Activated naive CD8-positive, alpha-beta T cell treated with anti-CD3 and anti-CD28 coated beads, Interleukin-2, amount 50 U/mL, for 24 hours (primary cell): ENCODE data around the gene DNAJC8.

Source experiments
- ATAC-seq: fragments of 150-1000 bp; cut with Tn5 transposase; one replicate; pipeline ENCODE4 v1.10.0; 2021
- DNase-seq: peaks from one replicate; pipeline ENCODE4 v3.0.0; 2021
- H3K27ac Mint-ChIP-seq: one replicate; pipeline ENCODE4 v1.8.0; 2021; ENCODE audit warnings: mild to moderate bottlenecking, mixed read lengths
- H3K27me3 Mint-ChIP-seq: one replicate; pipeline ENCODE4 v1.8.0; 2021; ENCODE audit warnings: mixed read lengths
- H3K36me3 Mint-ChIP-seq: one replicate; pipeline ENCODE4 v1.8.0; 2021; ENCODE audit warnings: low read depth, mixed read lengths
- H3K4me1 Mint-ChIP-seq: one replicate; pipeline ENCODE4 v1.8.0; 2021; ENCODE audit warnings: mixed read lengths
- H3K4me3 Mint-ChIP-seq: one replicate; pipeline ENCODE4 v1.8.0; 2021; ENCODE audit warnings: mild to moderate bottlenecking, moderate library complexity, mixed read lengths
- H3K9me3 Mint-ChIP-seq: one replicate; pipeline ENCODE4 v1.8.0; 2021; ENCODE audit warnings: mixed read lengths

Gene DNAJC8, protein sequence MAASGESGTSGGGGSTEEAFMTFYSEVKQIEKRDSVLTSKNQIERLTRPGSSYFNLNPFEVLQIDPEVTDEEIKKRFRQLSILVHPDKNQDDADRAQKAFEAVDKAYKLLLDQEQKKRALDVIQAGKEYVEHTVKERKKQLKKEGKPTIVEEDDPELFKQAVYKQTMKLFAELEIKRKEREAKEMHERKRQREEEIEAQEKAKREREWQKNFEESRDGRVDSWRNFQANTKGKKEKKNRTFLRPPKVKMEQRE

DNA sequence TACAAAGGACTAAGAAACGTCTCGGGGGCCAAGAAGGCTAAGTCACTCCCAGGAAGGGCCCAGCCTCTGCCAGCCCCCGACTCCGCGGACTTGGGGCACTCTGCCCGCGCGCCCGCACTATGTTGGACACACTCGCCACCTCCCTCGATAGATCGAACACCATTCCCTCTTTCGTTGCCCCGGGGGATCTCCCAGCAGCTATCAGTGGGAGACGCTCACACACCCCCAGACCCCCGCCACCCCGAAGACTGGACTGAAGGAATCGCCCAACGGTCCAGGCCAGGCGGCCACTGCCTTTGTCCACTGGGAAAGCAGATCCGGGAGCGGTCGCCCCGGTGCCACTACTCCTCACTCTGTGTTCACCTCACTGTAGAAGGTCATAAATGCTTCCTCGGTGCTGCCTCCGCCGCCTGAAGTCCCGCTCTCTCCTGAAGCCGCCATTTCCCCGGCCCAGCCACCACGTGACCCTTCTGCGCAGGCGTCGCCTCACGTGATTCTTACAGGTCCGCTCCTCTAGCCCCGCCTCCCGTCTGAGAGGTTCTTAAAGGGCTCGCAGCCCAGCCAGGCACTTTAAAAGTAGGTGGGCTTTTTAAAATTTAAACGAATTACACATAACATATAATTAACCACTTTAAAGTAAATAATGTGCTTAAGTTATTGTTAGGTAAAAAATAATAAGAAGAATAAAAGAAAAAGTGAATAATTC, at the start of gene DNAJC8:
Gene DNAJC8, minus strand, starts transcription at position 472 of the 706 bp plus-strand sequence. Its CDS starts 31 bp downstream, at position 441.
- ATAC-seq (peak; percentile 67), DNase-seq (peak; percentile 98)
- no peaks in the 10 kb centered on the region for H3K9me3 Mint-ChIP-seq
- peak within 1 kb of the TSS; percentile 97 for H3K4me3 Mint-ChIP-seq
- peaks cover 2% of the 10 kb centered on the region for H3K27me3 Mint-ChIP-seq
- peaks cover 21% of the 10 kb centered on the region for H3K36me3 Mint-ChIP-seq
- H3K4me1 Mint-ChIP-seq, result peaks cover 35% of the 10 kb centered on the region
- peak within 1 kb of the TSS; percentile 98 for H3K27ac Mint-ChIP-seq

GRCh38 chr1:28281608-28282425, 49.0 kb upstream of the DNAJC8 start:
- Mint-ChIP-seq H3K27ac (no peak overlapping the region), H3K4me3 (no peak overlapping the region), H3K9me3 (no peaks in the 10 kb centered on the region), H3K27me3 (no peaks in the 10 kb centered on the region), H3K36me3 (peaks cover 16% of the 10 kb centered on the region), H3K4me1 (no peaks in the 10 kb centered on the region)
- no peak for DNase-seq
- no peak for ATAC-seq

DNA sequence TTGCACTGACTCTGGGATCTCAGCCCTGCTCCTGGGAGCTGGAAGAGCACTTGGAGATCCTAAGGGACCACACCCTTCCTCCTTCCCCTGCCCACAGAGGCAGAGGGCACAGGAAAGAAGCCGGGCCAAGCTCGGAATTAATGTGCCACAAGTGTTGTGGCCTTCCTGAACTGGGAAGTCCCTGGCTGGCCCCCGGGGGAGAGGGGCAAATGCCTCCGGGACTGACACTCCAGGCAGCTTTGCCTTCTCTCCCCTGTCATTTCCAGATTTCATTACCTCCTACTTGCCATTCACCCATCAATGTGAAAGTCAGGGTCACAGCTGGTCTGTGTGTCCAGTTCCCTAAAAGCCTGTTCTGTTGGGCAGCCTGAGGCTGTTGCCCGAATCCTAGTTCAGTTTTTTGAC, 48.1 kb upstream of the DNAJC8 start:
- no peaks in the 10 kb centered on the region for H3K4me1 Mint-ChIP-seq
- peaks cover 16% of the 10 kb centered on the region for H3K36me3 Mint-ChIP-seq
- no peak overlapping the region for H3K4me3 Mint-ChIP-seq
- DNase-seq (no peak), ATAC-seq (no peak)
- no peaks in the 10 kb centered on the region for H3K9me3 Mint-ChIP-seq
- no peak overlapping the region for H3K27ac Mint-ChIP-seq
- no peaks in the 10 kb centered on the region for H3K27me3 Mint-ChIP-seq

- ATAC-seq, result no peak
- H3K27ac Mint-ChIP-seq, result peak overlapping the region; percentile 18
- no peaks in the 10 kb centered on the region for H3K9me3 Mint-ChIP-seq
- no peak for DNase-seq
- no peak overlapping the region for H3K4me3 Mint-ChIP-seq
- no peaks in the 10 kb centered on the region for H3K4me1 Mint-ChIP-seq
- H3K36me3 Mint-ChIP-seq, result peaks cover 16% of the 10 kb centered on the region
- H3K27me3 Mint-ChIP-seq, result no peaks in the 10 kb centered on the region
Observed at GRCh38 chr1:28280501-28280900, 47.7 kb upstream of the DNAJC8 start.

DNA sequence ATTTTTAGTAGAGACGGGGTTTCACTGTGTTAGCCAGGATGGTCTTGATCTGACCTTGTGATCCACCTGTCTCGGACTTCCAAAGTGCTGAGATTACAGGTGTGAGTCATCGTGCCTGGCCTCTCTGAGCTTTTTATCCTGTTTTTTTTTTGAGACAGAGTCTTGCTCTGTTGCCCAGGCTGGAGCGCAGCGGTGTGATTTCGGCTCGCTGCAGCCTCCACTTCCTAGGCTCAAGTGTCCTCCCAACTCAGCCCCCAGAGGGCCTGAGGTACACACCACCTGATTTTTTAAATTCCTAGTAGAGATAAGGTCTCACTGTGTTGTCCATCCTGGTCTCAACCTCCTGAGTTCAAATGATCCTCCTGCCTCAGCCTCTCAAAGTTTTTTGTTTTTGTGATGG, 46.9 kb upstream of the DNAJC8 start:
- Mint-ChIP-seq H3K27ac (no peak overlapping the region), H3K27me3 (no peaks in the 10 kb centered on the region), H3K4me3 (no peak overlapping the region), H3K36me3 (peaks cover 21% of the 10 kb centered on the region), H3K4me1 (no peaks in the 10 kb centered on the region), H3K9me3 (no peaks in the 10 kb centered on the region)
- ATAC-seq, result no peak
- no peak for DNase-seq

- DNase-seq (no peak), ATAC-seq (no peak)
- Mint-ChIP-seq H3K27ac (no peak overlapping the region), H3K4me3 (no peak overlapping the region), H3K9me3 (no peaks in the 10 kb centered on the region), H3K4me1 (no peaks in the 10 kb centered on the region), H3K36me3 (peaks cover 23% of the 10 kb centered on the region), H3K27me3 (no peaks in the 10 kb centered on the region)
Observed at GRCh38 chr1:28278763-28279162, 45.9 kb upstream of the DNAJC8 start.

GRCh38 chr1:28273216-28273860, 40.5 kb upstream of the DNAJC8 start:
- H3K27ac Mint-ChIP-seq, result no peak overlapping the region
- H3K36me3 Mint-ChIP-seq, result peaks cover 19% of the 10 kb centered on the region
- no peaks in the 10 kb centered on the region for H3K4me1 Mint-ChIP-seq

DNA sequence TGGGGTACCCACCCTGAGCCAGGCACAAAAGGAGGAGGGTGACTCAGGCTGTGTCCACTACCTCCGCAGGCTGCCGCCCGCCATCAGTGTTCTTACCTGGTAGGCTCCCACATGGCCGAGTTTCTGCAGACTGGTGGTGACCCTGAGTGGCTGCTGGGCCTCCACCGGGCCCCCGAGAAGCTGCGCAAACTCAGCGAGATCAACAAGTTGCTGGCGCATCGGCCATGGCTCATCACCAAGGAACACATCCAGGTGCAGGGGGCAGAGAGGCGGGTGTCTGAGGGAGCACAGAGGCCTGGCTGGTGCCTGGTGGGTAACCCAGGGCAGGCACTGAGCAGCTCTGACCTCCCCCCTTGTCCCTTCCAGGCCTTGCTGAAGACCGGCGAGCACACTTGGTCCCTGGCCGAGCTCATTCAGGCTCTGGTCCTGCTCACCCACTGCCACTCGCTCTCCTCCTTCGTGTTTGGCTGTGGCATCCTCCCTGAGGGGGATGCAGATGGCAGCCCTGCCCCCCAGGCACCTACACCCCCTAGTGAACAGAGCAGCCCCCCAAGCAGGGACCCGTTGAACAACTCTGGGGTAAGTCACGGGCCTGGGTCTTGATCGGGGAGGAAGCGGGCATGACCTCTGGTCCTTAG, 39.5 kb upstream of the DNAJC8 start:
- H3K4me3 Mint-ChIP-seq, result no peak overlapping the region
- DNase-seq (no peak), ATAC-seq (no peak)
- H3K27me3 Mint-ChIP-seq, result no peaks in the 10 kb centered on the region
- H3K4me1 Mint-ChIP-seq, result no peaks in the 10 kb centered on the region
- H3K9me3 Mint-ChIP-seq, result no peaks in the 10 kb centered on the region
- H3K36me3 Mint-ChIP-seq, result peaks cover 15% of the 10 kb centered on the region
- H3K27ac Mint-ChIP-seq, result no peak overlapping the region

More at GRCh38 chr1:28273216-28273860, 40.5 kb upstream of the DNAJC8 start:
- Mint-ChIP-seq H3K4me3 (no peak overlapping the region), H3K9me3 (no peaks in the 10 kb centered on the region), H3K27me3 (no peaks in the 10 kb centered on the region)
- ATAC-seq (no peak), DNase-seq (no peak)

DNA sequence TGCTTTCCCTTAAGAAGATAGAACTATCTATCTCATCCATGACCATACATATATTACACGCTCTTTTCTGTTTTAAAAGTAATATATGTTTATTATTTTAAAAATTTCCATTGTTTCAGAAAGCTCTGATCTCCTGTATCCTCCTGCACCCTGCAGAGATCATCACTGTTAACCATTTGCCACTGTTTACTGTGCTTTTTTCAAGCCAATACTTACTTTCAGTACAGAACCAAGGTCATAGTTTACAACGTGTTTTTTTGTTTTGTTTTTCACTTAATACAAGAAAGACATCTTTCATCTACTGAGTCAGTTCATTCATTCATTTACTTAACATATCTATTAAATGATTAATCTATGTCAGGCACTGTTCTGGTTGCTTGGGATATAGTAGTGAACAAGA, 36.7 kb upstream of the DNAJC8 start:
- DNase-seq, result no peak
- no peaks in the 10 kb centered on the region for H3K4me1 Mint-ChIP-seq
- no peak for ATAC-seq
- H3K27ac Mint-ChIP-seq, result no peak overlapping the region
- H3K36me3 Mint-ChIP-seq, result peaks cover 10% of the 10 kb centered on the region
- no peaks in the 10 kb centered on the region for H3K9me3 Mint-ChIP-seq
- H3K27me3 Mint-ChIP-seq, result no peaks in the 10 kb centered on the region
- no peak overlapping the region for H3K4me3 Mint-ChIP-seq

DNA sequence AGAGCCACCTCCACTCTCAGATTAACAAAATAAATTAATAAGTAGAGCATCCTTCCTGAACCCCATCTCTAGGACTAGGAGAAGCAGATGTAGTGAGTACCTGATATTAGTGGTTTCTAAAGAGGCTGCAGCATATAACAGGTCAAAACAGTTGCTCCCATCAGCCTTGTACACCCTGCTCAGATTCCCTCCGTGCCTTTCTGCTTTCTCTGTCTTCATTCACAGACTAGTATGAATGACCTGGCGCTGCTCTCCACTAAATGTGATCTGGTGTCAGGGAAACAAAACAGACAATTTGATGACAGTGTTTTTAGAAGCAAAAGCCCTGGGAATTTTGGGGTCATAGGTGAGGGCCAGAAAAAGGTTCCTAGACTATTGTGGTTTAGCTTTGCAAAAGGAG, 34.8 kb upstream of the DNAJC8 start:
- DNase-seq (no peak), ATAC-seq (no peak)
- H3K27me3 Mint-ChIP-seq, result no peaks in the 10 kb centered on the region
- no peaks in the 10 kb centered on the region for H3K9me3 Mint-ChIP-seq
- no peak overlapping the region for H3K4me3 Mint-ChIP-seq
- H3K27ac Mint-ChIP-seq, result no peak overlapping the region
- peaks cover 3% of the 10 kb centered on the region for H3K4me1 Mint-ChIP-seq
- peaks cover 12% of the 10 kb centered on the region for H3K36me3 Mint-ChIP-seq

GRCh38 chr1:28266920-28267322, 34.1 kb upstream of the DNAJC8 start:
- Mint-ChIP-seq H3K27ac (no peak overlapping the region), H3K36me3 (peaks cover 11% of the 10 kb centered on the region), H3K4me1 (peaks cover 3% of the 10 kb centered on the region), H3K9me3 (no peaks in the 10 kb centered on the region), H3K27me3 (no peaks in the 10 kb centered on the region), H3K4me3 (no peak overlapping the region)
- ATAC-seq (no peak), DNase-seq (no peak)

DNA sequence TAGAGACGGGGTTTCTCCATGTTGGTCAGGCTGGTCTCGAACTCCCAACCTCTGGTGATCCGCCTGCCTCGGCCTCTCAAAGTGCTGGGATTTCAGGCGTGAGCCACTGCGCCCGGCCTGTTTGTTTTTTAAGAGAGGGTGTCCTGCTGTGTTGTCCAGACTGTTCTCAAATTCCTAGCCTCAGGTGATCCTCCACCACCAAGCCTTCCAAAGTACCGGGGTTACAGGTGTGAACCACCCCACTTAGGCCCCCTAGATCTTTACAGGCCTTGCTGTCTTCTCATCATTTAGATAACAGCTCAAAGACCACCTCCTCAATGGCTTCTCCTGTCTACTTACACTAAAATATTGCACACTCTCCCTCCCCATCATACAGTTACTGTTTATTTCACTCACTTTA, 32.7 kb upstream of the DNAJC8 start:
- peaks cover 2% of the 10 kb centered on the region for H3K27me3 Mint-ChIP-seq
- H3K9me3 Mint-ChIP-seq, result no peaks in the 10 kb centered on the region
- peaks cover 12% of the 10 kb centered on the region for H3K4me1 Mint-ChIP-seq
- H3K4me3 Mint-ChIP-seq, result no peak overlapping the region
- DNase-seq (no peak), ATAC-seq (no peak)
- peaks cover 15% of the 10 kb centered on the region for H3K36me3 Mint-ChIP-seq
- no peak overlapping the region for H3K27ac Mint-ChIP-seq

- Mint-ChIP-seq H3K4me1 (peaks cover 13% of the 10 kb centered on the region), H3K36me3 (peaks cover 14% of the 10 kb centered on the region), H3K27me3 (peaks cover 2% of the 10 kb centered on the region), H3K4me3 (no peak overlapping the region), H3K9me3 (no peaks in the 10 kb centered on the region), H3K27ac (no peak overlapping the region)
- DNase-seq (no peak), ATAC-seq (no peak)
Observed at GRCh38 chr1:28264897-28265296, 32.1 kb upstream of the DNAJC8 start.

DNA sequence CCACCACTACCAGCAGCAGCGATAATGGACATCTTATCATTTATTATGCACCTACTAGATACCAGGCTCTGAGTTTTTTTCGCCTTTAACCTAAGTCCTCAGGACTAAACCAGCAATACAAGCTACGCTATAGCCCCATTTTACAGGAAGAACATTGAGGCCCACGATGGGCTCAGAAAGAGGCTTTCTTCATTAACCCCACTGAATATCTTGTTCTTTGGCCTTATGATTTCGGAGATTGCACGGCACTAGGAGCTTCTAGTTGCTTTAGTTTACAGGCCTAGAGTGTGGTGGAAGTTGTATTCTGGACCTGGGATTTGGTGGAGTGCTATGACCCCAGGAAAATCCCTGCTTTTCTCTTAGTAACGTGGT, 28.0 kb upstream of the DNAJC8 start:
- ATAC-seq, result no peak
- peak overlapping the region; percentile 46 for H3K27ac Mint-ChIP-seq
- peaks cover 5% of the 10 kb centered on the region for H3K9me3 Mint-ChIP-seq
- peak overlapping the region; percentile 85 for H3K4me3 Mint-ChIP-seq
- H3K27me3 Mint-ChIP-seq, result peaks cover 2% of the 10 kb centered on the region
- H3K36me3 Mint-ChIP-seq, result peaks cover 10% of the 10 kb centered on the region
- no peak for DNase-seq
- H3K4me1 Mint-ChIP-seq, result peaks cover 43% of the 10 kb centered on the region
